ENCODE results near the gene NAIF1.

The NAIF1 gene

DNA sequence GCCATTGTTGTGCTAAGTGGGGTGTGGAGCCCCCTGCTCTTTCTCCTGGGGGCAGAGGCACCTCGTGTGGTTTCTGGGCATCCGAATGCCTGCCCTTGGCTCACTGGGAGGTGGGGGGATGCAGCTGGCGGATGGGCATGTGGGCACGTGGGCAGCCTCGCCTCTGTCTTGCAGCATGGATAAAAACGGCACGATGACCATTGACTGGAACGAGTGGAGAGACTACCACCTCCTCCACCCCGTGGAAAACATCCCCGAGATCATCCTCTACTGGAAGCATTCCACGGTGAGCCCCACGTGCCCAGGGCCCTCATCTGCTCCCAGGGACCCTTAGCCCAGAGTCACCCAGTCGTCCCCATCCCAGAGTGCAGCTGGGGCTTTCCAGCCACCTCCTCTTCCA is 35.1 kb upstream of the NAIF1 start:
- no peak for DNase-seq

DNA sequence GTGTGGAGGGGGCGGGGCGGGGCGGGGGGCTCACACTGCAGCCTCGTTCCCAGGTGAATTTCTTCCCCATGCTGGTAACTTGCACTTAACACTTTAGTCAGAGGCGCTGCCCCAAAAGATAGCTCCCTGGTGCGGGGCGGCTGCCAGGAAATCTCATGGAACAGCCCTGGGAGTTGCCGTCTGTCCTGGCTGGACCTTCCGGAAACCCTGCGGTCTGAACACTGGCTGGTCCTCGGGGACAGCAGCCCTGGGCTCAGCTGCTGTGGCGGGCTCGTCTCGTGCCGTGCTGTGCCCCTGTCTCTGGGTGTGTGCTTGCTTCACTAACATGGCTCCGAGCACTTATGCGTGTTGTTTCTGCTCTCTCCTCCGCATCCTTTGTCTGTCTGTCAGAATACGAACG is 34.6 kb upstream of the NAIF1 start:
- DNase-seq: no peak

DNA sequence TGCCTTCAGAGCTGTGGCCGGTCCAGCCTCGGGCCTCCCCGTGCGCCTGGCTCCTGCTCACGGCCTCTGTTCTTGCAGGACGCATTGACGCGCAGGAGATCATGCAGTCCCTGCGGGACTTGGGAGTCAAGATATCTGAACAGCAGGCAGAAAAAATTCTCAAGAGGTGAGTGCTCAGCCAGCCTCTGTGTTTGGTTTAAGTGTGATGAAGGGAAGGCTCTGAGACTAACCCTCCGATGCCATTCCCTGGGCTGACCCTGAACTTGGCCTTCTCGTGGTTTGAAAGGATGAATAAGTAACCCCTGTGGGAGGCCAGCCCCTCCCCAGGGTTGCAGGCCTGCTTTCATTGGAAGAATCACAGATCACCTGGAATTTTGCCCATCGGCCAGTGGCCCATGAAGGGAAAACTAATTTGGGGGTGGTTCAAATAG is 34.1 kb upstream of the NAIF1 start:
- no peak for DNase-seq

DNA sequence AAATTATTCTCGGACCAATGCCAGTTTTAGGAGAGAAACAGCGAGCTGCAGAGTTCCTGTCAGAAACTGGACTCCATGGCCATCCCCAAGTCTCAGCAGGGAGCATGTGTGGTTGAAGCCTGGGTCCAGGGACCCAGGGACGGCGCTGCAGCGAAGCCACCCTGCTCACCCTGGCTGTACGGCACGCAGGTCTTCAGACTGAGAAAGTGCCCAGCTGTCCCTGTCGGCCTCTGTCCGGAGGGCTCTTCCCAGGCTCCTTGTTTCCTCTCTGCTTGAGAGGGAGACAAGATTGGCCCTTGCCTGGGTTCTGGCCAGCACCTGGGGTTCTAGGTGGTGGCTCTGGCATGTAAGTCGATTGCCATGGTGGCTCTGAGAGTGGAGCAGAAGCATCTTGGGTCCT is 33.5 kb upstream of the NAIF1 start:
- DNase-seq: no peak

DNA sequence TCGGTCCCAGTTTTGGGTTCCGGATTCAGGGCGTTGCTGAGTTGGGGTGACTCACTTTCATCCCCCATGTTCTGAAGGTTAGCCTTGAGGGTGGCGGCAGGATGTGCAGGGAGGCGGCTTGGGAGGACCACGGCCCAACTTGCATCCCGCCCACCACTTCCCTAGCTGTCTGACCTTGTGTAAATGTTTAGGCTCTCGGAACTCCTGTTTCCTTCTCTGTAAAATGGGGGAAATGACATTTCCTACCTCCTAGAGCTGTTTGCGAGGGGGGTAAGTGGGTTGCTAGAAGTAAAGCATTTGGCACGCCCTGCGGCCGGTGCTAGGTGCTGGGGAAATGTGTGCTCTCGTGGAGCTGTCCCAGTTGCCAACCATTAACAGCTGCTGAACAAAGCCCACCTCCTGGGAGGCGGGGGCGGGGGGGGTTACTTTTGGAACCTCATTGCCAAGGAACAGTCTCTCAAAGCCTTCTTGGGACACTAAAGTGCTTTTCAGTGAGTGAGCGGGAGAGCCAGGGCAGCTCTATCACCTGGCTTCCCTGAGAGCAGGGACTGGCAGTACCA is 32.9 kb upstream of the NAIF1 start:
- no peak for DNase-seq

DNA sequence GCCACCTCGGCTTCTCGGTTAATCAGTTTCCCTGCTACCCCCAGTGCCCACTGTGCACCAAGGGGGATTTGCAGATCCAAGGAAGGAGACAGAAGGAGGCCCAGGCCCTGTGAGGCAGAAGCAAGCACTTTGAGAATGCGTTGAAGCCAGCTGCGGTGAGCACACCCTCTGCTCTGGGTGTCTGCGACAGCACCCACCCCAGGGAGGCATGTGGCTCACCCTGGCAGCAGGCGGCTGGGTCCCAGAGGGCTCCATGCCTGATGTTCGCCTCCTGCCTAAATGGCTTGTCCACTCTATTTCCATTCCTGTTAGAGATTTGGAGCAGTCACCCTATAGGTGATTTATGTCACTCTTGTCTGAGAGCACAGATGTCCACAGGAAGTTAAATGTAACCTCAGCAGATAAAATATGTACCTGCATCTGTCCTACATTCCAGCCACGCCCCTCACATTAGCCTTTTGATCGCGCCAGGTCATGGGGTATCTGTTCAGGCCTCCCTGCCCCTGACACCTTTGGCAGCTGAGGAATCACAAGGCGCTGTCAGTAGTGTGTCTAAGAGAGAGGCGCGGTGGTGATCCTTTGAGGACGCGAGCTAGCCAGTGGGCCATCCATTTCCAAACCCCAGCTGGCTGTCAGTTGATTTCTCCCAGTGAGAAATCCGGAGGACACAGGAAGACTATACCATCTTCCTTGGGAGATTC is 32.3 kb upstream of the NAIF1 start:
- DNase-seq: no peak

DNA sequence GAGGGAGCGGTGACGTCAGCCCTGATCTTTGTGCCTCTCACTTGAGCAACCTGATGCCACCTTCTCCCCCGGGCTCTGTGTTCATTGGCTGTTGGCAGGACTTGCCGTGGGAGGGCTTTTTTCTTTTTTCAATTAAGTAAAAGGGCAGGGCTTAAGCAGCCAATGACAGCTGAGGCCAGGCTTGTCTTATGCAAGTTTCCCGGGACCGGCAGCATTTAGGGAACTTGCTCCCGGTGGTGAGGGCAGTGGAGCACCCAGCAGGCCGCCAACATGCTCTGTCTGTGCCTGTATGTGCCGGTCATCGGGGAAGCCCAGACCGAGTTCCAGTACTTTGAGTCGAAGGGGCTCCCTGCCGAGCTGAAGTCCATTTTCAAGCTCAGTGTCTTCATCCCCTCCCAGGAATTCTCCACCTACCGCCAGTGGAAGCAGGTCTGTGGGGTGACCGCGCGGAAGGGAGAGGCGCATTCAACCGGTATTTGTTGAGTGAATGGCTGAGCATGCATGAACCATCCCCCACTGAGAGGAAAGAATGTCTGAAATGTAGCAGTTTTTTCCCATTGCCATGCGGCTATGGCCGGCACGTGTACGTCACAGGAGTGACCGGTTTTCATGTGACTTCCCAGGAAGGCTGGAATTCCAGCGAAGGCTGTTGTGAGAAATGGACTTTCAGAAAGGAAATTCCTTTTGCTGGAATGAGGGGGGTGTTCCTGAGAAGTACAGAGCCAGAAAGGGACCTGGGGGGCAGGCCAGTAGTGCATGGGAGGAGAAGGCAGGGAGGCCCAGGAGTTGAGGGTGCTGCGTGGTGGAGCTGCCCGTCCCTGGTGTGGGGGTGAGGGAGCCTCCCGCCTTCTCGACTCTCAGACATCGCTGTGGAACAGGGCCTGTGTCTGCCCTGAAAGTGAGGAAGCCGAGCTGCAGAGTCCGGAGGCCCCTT is 31.4 kb upstream of the NAIF1 start:
- peak; percentile 83 for DNase-seq

DNA sequence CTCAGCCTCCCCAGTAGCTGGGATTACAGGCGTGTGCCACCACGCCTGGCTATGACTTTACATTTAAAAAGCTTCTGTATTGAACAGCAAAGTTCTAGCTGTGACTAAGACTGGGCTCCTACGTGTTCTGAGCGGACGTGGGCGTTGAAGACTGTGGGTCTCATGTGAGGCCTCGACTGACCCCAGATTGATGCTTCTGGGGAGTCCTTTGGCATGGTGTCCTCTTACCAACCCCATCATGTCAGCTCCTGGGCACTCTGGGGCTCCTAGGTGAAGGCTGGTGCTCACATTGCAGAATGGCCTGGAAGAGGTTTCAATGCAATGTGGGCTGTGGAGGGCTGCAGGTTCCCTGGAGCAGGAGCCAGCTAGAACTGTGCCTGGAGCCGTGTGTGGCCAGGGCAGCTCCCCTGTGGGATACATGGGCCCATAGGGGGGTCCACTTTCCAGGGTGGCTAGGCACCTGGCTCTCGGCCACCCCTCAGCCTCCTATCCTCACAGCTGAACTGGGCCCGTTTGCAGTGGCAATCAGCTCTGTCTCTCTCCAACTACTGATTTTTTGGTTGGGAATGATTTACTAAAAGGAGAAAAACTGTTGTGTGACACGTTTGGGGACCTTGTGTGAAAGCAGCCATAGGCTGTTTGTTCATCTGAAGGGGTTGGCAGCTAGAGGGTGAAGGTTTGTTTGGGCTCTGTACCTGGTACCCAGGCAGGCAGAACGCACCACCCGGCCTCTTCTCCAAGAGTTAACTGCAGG is 30.6 kb upstream of the NAIF1 start:
- DNase-seq: no peak

DNA sequence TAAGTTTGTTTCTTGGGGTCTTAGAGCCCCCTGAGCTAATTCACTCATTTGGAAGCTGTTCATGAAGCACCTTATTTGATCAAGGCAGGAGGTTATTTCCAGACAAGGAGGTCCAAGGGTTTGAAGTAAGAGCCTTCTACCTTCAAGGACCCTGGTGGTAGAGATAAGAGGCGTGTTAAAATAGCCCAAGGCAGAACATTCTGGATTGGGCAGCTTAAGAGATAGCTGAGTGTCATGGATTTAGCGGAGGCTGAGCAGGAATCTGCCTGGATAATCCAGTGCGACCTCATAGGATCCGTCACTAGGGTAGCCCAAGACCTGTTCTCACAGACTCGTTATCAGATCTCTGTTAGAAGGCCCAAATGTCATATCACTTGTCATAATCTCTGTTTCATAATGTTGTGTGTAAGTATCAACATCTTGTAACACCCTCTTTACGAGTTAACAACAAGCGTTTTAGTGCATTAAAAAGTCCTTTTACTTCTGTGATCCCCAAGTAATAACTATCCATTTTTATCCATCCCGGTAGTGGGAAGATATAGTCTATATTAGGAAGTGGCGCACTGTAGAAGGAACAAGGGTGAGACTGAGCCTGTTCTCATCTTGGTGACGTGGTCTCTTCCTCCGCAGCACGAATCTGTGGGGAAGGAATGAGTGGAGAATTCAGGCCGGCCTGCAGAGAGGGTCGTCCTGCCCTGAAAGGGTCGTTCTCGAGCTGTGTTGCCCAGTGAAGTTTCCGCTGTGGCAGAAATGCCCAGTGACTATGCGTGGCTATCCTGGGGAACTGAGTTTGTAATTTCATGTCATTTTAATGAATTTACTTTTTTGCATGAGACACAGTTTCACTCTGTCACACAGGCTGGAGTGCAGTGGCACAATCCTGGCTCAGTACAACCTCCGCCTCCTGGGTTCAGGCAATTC is 29.8 kb upstream of the NAIF1 start:
- DNase-seq: no peak

DNA sequence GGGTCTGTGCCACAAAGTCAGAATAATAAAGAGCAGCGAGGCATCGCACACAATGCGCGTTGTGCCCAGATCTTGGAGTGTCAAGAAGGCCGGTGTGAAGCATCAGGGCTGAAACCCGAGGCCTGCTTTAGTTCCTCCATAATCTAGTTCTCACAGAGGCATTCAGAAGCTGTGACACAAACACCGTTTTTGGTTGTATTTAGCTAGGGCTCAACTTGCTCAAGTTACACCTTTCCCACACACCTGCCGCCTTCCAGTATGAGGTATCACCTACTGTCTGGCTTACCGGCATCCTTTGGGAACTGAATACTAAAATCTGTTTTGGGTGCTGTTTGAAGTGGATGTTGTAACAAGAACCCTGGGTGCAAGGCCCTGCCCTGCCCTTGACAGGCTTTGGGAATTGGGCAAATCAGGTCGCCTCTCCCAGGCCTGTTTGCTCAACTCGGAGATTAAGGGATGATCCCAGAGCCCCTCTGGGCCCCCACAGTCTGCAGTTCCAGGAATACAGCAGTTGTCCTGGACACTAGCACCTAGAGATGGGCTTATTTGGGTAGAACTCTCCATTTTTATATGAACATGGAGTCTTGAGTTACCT is 27.9 kb upstream of the NAIF1 start:
- DNase-seq: no peak

DNA sequence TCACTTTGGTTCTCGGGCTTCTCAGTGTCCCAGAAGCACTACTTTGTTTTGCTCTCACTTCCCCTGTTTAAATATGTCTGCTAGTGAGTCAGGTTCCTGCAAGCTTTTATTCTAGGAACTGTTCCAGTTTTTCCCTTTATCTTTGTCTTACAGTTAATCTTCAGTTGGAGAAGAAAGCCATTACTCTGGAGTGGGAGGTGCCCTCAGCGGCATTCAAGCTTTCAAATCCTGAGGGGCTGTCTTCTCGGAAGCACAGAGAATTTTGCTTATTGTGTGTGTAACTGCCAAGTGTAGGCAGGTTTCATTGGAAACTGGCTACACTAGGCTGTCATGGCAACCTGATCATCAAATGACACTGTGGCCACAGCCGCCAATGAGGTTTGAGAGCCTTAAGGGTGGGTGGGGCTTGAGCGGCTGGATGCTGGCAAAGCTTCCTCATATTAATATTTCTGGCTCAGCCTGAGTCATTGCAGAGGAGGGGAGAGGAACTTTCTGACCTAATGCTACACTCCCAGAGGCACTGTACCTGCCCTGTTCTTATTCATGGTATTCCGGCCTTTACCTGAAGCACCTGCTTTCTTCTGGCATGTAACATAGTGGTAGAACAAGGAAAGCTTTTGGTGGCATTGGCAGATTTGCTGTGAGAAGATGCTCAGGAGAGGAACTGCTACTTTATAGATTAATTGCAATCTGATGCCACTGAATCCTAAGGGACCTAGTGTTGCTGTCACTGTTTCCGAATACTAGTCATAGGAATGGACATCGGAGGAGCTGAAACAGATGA is 27.2 kb upstream of the NAIF1 start:
- peak; percentile 86 for DNase-seq

DNA sequence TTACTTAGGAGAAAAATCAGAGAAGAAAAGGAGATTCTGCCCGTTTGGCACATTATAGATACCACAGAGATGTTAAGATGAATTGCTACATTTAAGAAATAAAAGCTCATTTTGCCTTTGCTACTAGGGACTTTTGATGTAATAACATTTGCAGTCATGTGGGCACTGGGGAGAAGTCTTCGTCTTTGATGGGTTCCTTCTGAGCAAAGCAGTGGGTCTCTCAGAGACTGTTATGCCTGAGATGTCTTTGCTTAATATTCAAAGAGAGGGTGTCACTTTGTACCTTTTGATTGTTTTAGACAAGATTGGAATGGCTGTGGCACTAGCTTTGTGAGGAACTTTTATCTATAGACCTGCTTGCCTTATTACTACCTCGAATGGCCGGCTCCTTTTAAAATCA is 25.9 kb upstream of the NAIF1 start:
- DNase-seq: no peak

DNA sequence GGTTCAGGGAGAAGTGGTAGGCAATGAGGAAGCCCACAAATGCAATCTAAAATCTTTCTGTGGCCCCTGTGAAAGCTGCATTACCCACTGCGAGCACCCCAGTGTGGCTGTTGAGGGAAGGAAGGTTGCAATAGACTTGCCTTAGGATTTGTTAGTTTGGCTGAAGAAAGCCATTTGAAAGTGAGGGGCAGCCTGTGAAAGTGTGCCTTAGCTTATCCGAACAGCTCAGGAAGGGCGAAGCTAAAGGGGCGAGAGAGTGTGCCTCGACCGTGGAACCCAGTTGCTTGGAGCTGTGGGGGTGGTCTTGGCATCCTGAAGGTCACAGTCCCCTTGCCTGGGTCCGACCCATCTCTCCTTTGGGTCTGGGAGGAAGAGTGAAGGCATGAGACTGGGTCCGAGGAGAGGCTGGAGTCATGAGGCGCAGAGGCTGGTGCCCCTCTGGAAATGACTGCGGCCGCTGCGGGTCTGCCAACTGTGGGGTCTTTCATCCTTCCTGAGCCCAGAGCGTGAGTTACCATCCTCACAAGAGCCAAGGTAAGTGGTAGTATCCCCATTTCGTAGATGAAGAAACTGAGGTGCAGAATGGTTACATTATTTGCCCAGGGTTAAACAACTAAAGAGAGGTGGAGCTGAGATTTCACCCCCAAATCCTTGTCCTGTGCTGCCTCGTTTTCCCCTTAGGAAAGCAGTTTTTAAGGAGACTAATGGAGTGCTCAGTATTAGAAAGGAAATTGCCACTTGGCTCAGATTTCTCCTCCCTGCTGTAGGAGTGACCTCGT is 25.3 kb upstream of the NAIF1 start:
- DNase-seq: no peak

DNA sequence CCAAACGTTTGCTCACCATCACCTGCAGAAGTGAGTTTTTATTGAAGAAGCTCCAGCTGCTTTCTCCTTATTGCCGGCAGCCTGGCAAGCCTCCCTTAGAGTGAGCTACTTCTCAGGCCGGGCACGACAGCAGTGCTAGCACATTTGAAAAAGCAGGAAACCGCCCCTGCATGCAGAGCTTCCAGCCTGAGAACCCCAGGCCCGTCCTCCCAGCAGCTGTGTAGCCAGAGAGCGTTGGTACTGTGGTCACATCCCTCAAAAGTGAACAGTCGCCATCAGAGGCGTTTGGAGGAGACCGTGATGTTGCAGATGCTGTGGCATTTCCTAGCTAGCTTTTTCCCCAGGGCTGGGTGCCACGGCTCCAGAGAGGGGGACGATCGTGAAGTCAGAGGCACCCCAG is 24.5 kb upstream of the NAIF1 start:
- no peak for DNase-seq

DNA sequence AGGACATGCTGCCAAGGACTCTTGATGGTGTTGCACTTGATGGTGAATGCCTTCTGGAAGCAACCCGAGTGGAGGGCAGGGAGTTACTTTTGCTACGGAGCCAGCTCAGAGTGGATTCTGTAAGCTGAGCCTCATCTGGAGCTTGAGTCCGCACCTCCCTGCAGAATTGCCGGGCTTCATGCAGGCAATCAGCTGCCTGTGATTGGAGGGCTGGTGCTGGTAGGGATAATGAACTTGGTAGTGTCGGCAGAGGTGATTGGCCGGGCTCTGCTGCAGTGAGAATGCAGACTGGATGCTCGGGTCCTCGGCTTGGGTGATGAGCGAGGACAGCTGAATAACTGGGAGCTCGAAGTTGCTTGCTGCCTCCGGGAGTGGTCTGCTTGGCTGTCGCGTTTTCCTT is 24.0 kb upstream of the NAIF1 start:
- DNase-seq: no peak

DNA sequence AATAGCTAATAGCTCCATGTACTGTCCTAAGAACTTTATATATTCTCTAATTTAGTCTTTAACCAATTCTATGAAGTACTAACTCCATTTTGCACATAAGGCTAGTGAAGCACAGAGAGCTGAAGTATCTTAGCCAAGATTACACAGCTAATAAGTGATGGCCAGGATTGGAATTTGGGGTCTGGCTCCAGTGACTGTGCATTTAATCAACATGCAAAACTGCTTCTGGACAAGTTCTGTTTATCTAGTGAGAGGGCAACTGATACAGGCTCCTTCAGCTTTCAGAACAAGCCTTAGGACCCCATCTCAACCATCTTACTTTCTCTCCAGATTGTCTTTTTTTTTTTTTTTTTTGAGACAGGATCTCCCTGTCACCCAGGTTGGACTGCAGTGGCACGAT is 22.2 kb upstream of the NAIF1 start:
- DNase-seq: no peak

DNA sequence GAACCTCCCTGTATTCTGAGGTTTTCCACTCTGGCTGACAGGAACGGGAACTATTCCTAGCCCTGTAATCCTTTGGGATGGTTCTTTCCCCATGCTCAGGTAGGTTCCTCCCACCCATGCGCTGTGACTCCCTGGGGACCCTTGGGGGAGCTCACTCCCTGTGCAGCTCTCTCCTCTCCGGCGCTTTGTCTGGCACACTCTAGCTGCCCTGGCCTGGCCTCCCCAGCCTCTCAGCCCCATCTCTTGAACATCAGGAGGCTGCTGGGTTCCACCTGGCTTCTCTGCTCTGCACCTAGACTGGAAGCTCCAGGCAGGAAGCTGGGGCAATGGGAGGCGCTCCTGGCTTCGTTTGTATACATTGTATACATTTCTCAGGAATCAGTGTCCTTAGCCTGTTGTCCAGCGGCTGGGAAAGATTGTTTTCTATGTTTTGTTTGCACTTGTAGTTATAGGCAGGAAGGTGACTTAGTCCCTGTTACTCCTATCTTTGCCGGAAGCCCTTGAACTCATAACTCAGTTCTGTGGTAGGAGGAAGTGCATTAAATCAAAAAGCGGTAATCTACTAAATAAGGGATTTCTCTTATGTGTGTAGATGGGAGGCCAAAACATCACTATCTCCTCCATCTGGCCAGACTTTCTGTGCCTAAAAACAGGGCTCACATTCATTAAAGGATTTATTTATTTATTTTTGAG is 21.3 kb upstream of the NAIF1 start:
- no peak for DNase-seq

DNA sequence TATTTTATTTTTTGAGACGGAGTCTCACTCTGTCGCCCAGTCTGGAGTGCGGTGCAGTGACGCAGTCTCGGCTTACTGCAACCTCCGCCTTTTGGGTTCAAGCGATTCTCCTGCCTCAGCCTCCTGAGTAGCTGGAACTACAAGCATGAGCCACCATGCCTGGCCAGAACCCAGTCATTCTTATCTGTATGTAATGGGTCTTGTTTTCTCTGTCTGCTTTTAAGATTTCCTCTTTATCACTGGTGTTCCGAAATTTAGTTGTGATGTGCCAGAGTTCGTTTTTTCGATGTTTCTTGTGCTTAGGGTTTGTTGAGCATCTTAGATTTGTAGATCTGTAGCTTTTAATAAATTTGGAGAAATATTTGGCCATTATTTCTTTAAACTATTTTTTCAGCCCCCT is 20.1 kb upstream of the NAIF1 start:
- no peak for DNase-seq

DNA sequence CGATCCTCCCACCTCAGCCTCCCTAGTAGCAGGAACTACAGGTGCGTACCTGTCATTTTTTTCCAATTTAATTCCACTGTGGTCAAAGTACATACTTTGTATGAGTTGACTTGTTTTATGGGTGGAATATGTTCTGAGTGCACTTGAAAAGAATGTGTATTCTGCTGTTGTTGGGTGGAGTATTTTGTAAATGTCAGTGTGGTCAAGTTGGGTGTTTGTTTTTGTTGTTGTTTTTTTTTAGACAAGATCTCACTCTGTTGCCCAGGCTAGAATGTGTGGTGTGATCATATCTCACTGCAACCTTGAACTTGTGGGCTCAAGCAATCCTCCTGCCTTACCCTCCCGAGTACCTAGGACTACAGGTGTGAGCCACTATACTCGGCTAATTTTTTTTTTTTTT is 18.8 kb upstream of the NAIF1 start:
- no peak for DNase-seq
